Measurements from ENCODE around the gene BBS9.

BBS9 gene

GRCh38 chr7:33446551-33446950 lies 317.2 kb downstream of the BBS9 start:
- Histone ChIP-seq H3K27ac (ENCODE audit: low read length) (no peak overlapping the region), H3K4me3 (ENCODE audit: low read length) (no peak overlapping the region), H3K36me3 (ENCODE audit: control insufficient read depth, insufficient read depth, low read length) (no peaks in the 10 kb centered on the region), H3K4me1 (ENCODE audit: control insufficient read depth, insufficient read depth, low read length) (no peaks in the 10 kb centered on the region), H3K9me3 (ENCODE audit: control insufficient read depth, insufficient read depth, low read length) (no peaks in the 10 kb centered on the region), H3K27me3 (ENCODE audit: control insufficient read depth, insufficient read depth, low read length) (no peaks in the 10 kb centered on the region)
- DNase-seq (ENCODE audit: low read depth, low spot score): no peak
- WGBS (ENCODE audit: insufficient coverage, insufficient read length): no CpG with 5 or more reads among the region's 3 CpGs

- Histone ChIP-seq H3K4me1 (ENCODE audit: control insufficient read depth, insufficient read depth, low read length) (no peaks in the 10 kb centered on the region), H3K36me3 (ENCODE audit: control insufficient read depth, insufficient read depth, low read length) (no peaks in the 10 kb centered on the region), H3K9me3 (ENCODE audit: control insufficient read depth, insufficient read depth, low read length) (no peaks in the 10 kb centered on the region), H3K27me3 (ENCODE audit: control insufficient read depth, insufficient read depth, low read length) (no peaks in the 10 kb centered on the region), H3K4me3 (ENCODE audit: low read length) (no peak overlapping the region), H3K27ac (ENCODE audit: low read length) (no peak overlapping the region)
- WGBS (ENCODE audit: insufficient coverage, insufficient read length): no CpG with 5 or more reads among the region's 6 CpGs
- no peak for DNase-seq (ENCODE audit: low read depth, low spot score)
Observed at GRCh38 chr7:33448035-33448434, 318.7 kb downstream of the BBS9 start.

GRCh38 chr7:33449847-33450246 lies 320.5 kb downstream of the BBS9 start:
- no CpG with 5 or more reads among the region's 5 CpGs for WGBS (ENCODE audit: insufficient coverage, insufficient read length)
- H3K36me3 ChIP-seq (ENCODE audit: control insufficient read depth, insufficient read depth, low read length): no peaks in the 10 kb centered on the region
- H3K9me3 ChIP-seq (ENCODE audit: control insufficient read depth, insufficient read depth, low read length): no peaks in the 10 kb centered on the region
- H3K4me3 ChIP-seq (ENCODE audit: low read length): no peak overlapping the region
- 0 out of 2 replicates have a peak, but pooled peaks cover 1% of the 10 kb centered on the region for H3K4me1 ChIP-seq (ENCODE audit: control insufficient read depth, insufficient read depth, low read length)
- DNase-seq (ENCODE audit: low read depth, low spot score): no peak
- no peak overlapping the region for H3K27ac ChIP-seq (ENCODE audit: low read length)
- H3K27me3 ChIP-seq (ENCODE audit: control insufficient read depth, insufficient read depth, low read length): no peaks in the 10 kb centered on the region

GRCh38 chr7:33452805-33453502 lies 323.6 kb downstream of the BBS9 start:
- Histone ChIP-seq H3K36me3 (ENCODE audit: control insufficient read depth, insufficient read depth, low read length) (no peaks in the 10 kb centered on the region), H3K27me3 (ENCODE audit: control insufficient read depth, insufficient read depth, low read length) (no peaks in the 10 kb centered on the region), H3K4me3 (ENCODE audit: low read length) (no peak overlapping the region), H3K27ac (ENCODE audit: low read length) (no peak overlapping the region), H3K9me3 (ENCODE audit: control insufficient read depth, insufficient read depth, low read length) (no peaks in the 10 kb centered on the region), H3K4me1 (ENCODE audit: control insufficient read depth, insufficient read depth, low read length) (0 out of 2 replicates have a peak, but pooled peaks cover 1% of the 10 kb centered on the region)
- DNase-seq (ENCODE audit: low read depth, low spot score): no peak
- no CpG with 5 or more reads among the region's 1 CpG for WGBS (ENCODE audit: insufficient coverage, insufficient read length)

- no CpG with 5 or more reads among the region's 6 CpGs for WGBS (ENCODE audit: insufficient coverage, insufficient read length)
- Histone ChIP-seq H3K27me3 (ENCODE audit: control insufficient read depth, insufficient read depth, low read length) (no peaks in the 10 kb centered on the region), H3K27ac (ENCODE audit: low read length) (no peak overlapping the region), H3K4me1 (ENCODE audit: control insufficient read depth, insufficient read depth, low read length) (0 out of 2 replicates have a peak, but pooled peaks cover 1% of the 10 kb centered on the region), H3K36me3 (ENCODE audit: control insufficient read depth, insufficient read depth, low read length) (no peaks in the 10 kb centered on the region), H3K4me3 (ENCODE audit: low read length) (no peak overlapping the region), H3K9me3 (ENCODE audit: control insufficient read depth, insufficient read depth, low read length) (no peaks in the 10 kb centered on the region)
- DNase-seq (ENCODE audit: low read depth, low spot score): no peak
Observed at GRCh38 chr7:33457039-33457438, 327.7 kb downstream of the BBS9 start.

- no CpG with 5 or more reads among the region's 1 CpG for WGBS (ENCODE audit: insufficient coverage, insufficient read length)
Observed at GRCh38 chr7:33458581-33458980, 329.2 kb downstream of the BBS9 start.

GRCh38 chr7:33459340-33459751 lies 330.0 kb downstream of the BBS9 start:
- no peaks in the 10 kb centered on the region for H3K36me3 ChIP-seq (ENCODE audit: control insufficient read depth, insufficient read depth, low read length)
- DNase-seq (ENCODE audit: low read depth, low spot score): peak; percentile 48
- H3K27ac ChIP-seq (ENCODE audit: low read length): no peak overlapping the region
- H3K4me3 ChIP-seq (ENCODE audit: low read length): no peak overlapping the region
- no peaks in the 10 kb centered on the region for H3K27me3 ChIP-seq (ENCODE audit: control insufficient read depth, insufficient read depth, low read length)
- WGBS (ENCODE audit: insufficient coverage, insufficient read length): no CpG with 5 or more reads among the region's 1 CpG
- no peaks in the 10 kb centered on the region for H3K9me3 ChIP-seq (ENCODE audit: control insufficient read depth, insufficient read depth, low read length)
- 0 out of 2 replicates have a peak, but pooled peaks cover 1% of the 10 kb centered on the region for H3K4me1 ChIP-seq (ENCODE audit: control insufficient read depth, insufficient read depth, low read length)

More at GRCh38 chr7:33458581-33458980, 329.2 kb downstream of the BBS9 start:
- Histone ChIP-seq H3K27me3 (ENCODE audit: control insufficient read depth, insufficient read depth, low read length) (no peaks in the 10 kb centered on the region), H3K27ac (ENCODE audit: low read length) (no peak overlapping the region), H3K9me3 (ENCODE audit: control insufficient read depth, insufficient read depth, low read length) (no peaks in the 10 kb centered on the region), H3K4me1 (ENCODE audit: control insufficient read depth, insufficient read depth, low read length) (0 out of 2 replicates have a peak, but pooled peaks cover 1% of the 10 kb centered on the region), H3K36me3 (ENCODE audit: control insufficient read depth, insufficient read depth, low read length) (no peaks in the 10 kb centered on the region), H3K4me3 (ENCODE audit: low read length) (no peak overlapping the region)
- no peak for DNase-seq (ENCODE audit: low read depth, low spot score)

- H3K9me3 ChIP-seq (ENCODE audit: control insufficient read depth, insufficient read depth, low read length): no peaks in the 10 kb centered on the region
- DNase-seq (ENCODE audit: low read depth, low spot score): no peak
- no CpG with 5 or more reads among the region's 2 CpGs for WGBS (ENCODE audit: insufficient coverage, insufficient read length)
Observed at GRCh38 chr7:33463131-33463530, 333.8 kb downstream of the BBS9 start.

GRCh38 chr7:33466203-33466602 lies 336.8 kb downstream of the BBS9 start:
- DNase-seq (ENCODE audit: low read depth, low spot score): no peak
- Histone ChIP-seq H3K36me3 (ENCODE audit: control insufficient read depth, insufficient read depth, low read length) (no peaks in the 10 kb centered on the region), H3K27ac (ENCODE audit: low read length) (no peak overlapping the region), H3K27me3 (ENCODE audit: control insufficient read depth, insufficient read depth, low read length) (no peaks in the 10 kb centered on the region), H3K4me1 (ENCODE audit: control insufficient read depth, insufficient read depth, low read length) (no peaks in the 10 kb centered on the region), H3K9me3 (ENCODE audit: control insufficient read depth, insufficient read depth, low read length) (no peaks in the 10 kb centered on the region), H3K4me3 (ENCODE audit: low read length) (no peak overlapping the region)
- no CpG with 5 or more reads among the region's 4 CpGs for WGBS (ENCODE audit: insufficient coverage, insufficient read length)

More at GRCh38 chr7:33463131-33463530, 333.8 kb downstream of the BBS9 start:
- Histone ChIP-seq H3K4me1 (ENCODE audit: control insufficient read depth, insufficient read depth, low read length) (no peaks in the 10 kb centered on the region), H3K27me3 (ENCODE audit: control insufficient read depth, insufficient read depth, low read length) (no peaks in the 10 kb centered on the region), H3K4me3 (ENCODE audit: low read length) (no peak overlapping the region), H3K27ac (ENCODE audit: low read length) (no peak overlapping the region), H3K36me3 (ENCODE audit: control insufficient read depth, insufficient read depth, low read length) (no peaks in the 10 kb centered on the region)

- H3K27me3 ChIP-seq (ENCODE audit: control insufficient read depth, insufficient read depth, low read length): no peaks in the 10 kb centered on the region
- no peaks in the 10 kb centered on the region for H3K9me3 ChIP-seq (ENCODE audit: control insufficient read depth, insufficient read depth, low read length)
- no peaks in the 10 kb centered on the region for H3K4me1 ChIP-seq (ENCODE audit: control insufficient read depth, insufficient read depth, low read length)
- H3K4me3 ChIP-seq (ENCODE audit: low read length): no peak overlapping the region
- WGBS (ENCODE audit: insufficient coverage, insufficient read length): no CpG with 5 or more reads among the region's 3 CpGs
- DNase-seq (ENCODE audit: low read depth, low spot score): no peak
- no peak overlapping the region for H3K27ac ChIP-seq (ENCODE audit: low read length)
- no peaks in the 10 kb centered on the region for H3K36me3 ChIP-seq (ENCODE audit: control insufficient read depth, insufficient read depth, low read length)
Observed at GRCh38 chr7:33471636-33472242, 342.4 kb downstream of the BBS9 start.

Data from iPS DF 6.9 (cell line).